Measurements from ENCODE around the gene CADM3. TPM values are rescaled to one million over a fixed set of nuclear protein-coding genes. Genes with fewer than 3 reads are reported as not detected.

Gene CADM3
- total and polyA plus RNA-seq, 10 donors = 0.92 to 6.8 (median 4.3) TPM

DNA sequence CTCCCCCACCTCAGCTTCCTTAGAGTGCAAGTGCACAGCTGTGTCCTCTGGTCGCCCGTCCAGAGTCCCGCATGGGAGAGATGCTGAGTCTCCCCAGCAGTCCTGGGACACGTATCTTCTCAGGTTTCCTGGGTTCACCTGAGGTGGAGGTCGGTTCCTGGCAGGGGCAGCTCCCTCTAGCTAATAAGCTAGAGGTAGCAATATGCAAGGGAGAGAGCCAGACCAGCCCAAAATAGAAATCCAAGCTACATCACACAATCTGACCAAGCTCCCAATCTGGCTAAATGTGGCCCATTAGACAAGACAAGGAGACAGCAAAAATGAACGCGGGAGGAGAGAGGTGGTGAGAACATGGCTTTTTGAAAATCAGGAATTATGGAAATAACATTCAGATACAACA is 30.9 kb upstream of the CADM3 start:
- Histone ChIP-seq H3K9me3 (no peaks in the 10 kb centered on the region), H3K27me3 (replicated peaks in 1 of 7) (peaks cover 0 to 30% (median 4%) of the 10 kb centered on the region in 7 donors), H3K4me3 (no peak overlapping the region), H3K27ac (no peak overlapping the region), H3K4me1 (peaks cover 0 to 5% (median 0%) of the 10 kb centered on the region in 6 donors), H3K36me3 (no peaks in the 10 kb centered on the region)
- TF ChIP-seq POLR2AphosphoS5 (IDR thresholded peaks at IDR 0.05) (no peak), POLR2A (IDR thresholded peaks at IDR 0.05) (no peak)
- TF ChIP-seq, protein P1, sequence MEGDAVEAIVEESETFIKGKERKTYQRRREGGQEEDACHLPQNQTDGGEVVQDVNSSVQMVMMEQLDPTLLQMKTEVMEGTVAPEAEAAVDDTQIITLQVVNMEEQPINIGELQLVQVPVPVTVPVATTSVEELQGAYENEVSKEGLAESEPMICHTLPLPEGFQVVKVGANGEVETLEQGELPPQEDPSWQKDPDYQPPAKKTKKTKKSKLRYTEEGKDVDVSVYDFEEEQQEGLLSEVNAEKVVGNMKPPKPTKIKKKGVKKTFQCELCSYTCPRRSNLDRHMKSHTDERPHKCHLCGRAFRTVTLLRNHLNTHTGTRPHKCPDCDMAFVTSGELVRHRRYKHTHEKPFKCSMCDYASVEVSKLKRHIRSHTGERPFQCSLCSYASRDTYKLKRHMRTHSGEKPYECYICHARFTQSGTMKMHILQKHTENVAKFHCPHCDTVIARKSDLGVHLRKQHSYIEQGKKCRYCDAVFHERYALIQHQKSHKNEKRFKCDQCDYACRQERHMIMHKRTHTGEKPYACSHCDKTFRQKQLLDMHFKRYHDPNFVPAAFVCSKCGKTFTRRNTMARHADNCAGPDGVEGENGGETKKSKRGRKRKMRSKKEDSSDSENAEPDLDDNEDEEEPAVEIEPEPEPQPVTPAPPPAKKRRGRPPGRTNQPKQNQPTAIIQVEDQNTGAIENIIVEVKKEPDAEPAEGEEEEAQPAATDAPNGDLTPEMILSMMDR (IDR thresholded peaks at IDR 0.05 in 8 of 11, conservative IDR thresholded peaks at IDR 0.05 in 3 of 11) = no peak
- no peak for DNase-seq
- WGBS, 5 donors = 66 to 78% (median 71%) methylated on average over 7 of the region's 7 CpGs
- intact Hi-C loops (cut with DNase I; ENCODE audit: low total_unique reads) = no loop called here

DNA sequence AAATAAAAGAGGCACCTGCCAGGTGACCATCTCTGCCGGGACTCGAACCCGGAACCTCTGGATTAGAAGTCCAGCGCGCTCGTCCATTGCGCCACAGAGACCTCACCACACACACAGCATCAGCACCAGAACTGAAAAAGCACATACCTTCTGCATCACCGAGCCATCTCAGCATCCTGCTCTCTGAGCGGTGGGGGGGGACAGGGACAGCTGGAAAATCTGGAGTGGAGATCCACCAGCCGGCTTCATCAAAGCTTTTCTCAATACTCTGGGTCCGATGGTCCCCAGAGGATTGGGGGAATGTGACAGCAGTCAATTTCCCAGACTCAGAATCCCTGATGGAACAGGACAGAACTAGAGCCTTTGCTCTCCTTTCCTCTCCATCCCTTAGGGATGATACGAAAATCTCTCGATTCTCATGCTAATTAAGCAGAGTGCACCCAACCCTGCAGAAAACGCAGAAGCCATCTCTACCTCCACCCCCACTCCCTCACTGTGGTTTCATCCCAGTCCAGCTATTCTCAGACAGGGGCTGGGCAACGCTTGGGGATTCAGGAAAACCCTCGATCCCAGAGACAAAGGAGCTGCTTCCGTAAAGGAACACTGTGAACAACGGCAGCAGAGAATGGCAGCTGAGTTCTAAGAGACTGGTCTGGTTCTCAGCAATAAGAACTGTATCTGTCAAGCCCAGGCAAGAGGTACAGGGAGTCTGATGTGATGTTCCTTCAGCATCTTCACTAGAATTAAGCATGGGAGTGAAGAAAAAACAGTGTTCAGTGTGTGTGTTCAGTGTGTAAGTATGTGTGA is 29.6 kb upstream of the CADM3 start:
- no peak for DNase-seq
- WGBS, 5 donors = 32 to 42% (median 36%) methylated on average over 18 of the region's 18 CpGs
- H3K27me3 ChIP-seq (replicated peaks in 1 of 7) = peaks cover 0 to 30% (median 4%) of the 10 kb centered on the region in 7 donors
- peaks cover 0 to 5% (median 0%) of the 10 kb centered on the region in 6 donors for H3K4me1 ChIP-seq
- no peaks in the 10 kb centered on the region for H3K9me3 ChIP-seq
- H3K36me3 ChIP-seq = no peaks in the 10 kb centered on the region
- intact Hi-C loops (cut with DNase I; ENCODE audit: low total_unique reads) = no loop called here
- no peak overlapping the region for H3K4me3 ChIP-seq
- TF ChIP-seq POLR2AphosphoS5 (IDR thresholded peaks at IDR 0.05) (no peak), POLR2A (IDR thresholded peaks at IDR 0.05) (no peak)
- TF ChIP-seq, protein P1 (IDR thresholded peaks at IDR 0.05 in 8 of 11, conservative IDR thresholded peaks at IDR 0.05 in 3 of 11) = no peak
- no peak overlapping the region for H3K27ac ChIP-seq

DNA sequence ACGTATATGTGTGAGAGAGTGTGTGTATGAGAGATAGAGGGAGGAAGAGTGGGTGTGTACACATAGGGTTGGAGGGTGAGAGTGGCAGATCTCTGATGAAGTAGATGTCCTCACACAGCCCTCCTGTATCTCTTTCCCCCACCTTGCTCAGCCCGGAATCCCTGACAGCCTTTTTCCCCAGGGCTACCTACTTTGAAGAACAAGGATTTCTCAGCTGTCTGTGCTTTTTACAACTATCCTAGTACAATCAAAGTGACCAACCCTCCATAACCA is 29.1 kb upstream of the CADM3 start:
- Histone ChIP-seq H3K27me3 (replicated peaks in 1 of 7) (peaks cover 0 to 30% (median 4%) of the 10 kb centered on the region in 7 donors), H3K36me3 (no peaks in the 10 kb centered on the region), H3K27ac (no peak overlapping the region), H3K4me3 (no peak overlapping the region), H3K9me3 (no peaks in the 10 kb centered on the region), H3K4me1 (peaks cover 0 to 5% (median 0%) of the 10 kb centered on the region in 6 donors)
- whole genome bisulfite sequencing, 5 donors = 31 to 50% (median 37%) methylated on average over 2 of the region's 2 CpGs
- intact Hi-C loops (cut with DNase I; ENCODE audit: low total_unique reads) = no loop called here
- no peak for DNase-seq
- TF ChIP-seq POLR2AphosphoS5 (IDR thresholded peaks at IDR 0.05) (no peak), POLR2A (IDR thresholded peaks at IDR 0.05) (no peak)
- TF ChIP-seq, protein P1 (IDR thresholded peaks at IDR 0.05 in 8 of 11, conservative IDR thresholded peaks at IDR 0.05 in 3 of 11) = no peak

DNA sequence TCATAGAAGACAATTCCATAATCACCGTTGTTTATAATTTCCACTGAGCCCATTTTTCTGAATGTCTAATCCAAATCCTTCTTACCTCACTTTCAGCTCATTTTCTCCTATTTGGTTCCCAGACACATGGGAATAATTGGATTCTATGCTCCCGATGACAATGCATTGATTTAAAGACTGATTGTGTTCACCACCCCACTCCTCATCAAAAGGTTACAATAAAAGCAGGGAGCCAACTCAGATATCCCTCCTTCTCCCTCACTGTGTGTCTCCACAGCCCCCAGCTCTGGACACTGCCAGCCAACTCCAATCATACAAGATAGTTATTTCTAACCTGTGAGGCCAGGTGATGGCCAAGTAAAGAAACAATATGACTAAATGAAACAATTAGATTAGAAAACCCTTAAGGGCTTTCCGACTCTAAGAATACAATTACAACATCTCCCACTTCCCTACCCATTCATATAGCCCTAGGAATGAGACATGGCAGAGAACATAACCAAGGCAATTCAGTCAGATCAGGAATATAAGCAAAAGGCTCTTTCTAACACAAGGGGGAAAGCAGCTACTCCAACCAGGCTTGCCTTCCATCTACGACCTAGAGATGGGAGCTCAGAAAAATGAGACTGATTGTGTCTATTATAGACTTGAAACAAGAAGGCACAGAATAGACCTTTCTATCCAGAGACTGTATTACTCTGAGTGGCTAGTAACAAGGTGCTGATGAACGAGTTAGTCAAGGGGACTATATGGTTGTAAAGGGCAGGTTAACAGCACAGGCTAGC is 28.5 kb upstream of the CADM3 start:
- intact Hi-C loops (cut with DNase I; ENCODE audit: low total_unique reads) = no loop called here
- 62 to 68% (median 65%) methylated on average over 5 of the region's 5 CpGs for WGBS, 5 donors
- TF ChIP-seq, protein P1 (IDR thresholded peaks at IDR 0.05 in 8 of 11, conservative IDR thresholded peaks at IDR 0.05 in 3 of 11) = no peak
- TF ChIP-seq POLR2AphosphoS5 (IDR thresholded peaks at IDR 0.05) = no peak
- no peak for TF ChIP-seq POLR2A (IDR thresholded peaks at IDR 0.05)

More for the DNA sequence above, 28.5 kb upstream of the CADM3 start:
- Histone ChIP-seq H3K27ac (no peak overlapping the region), H3K27me3 (replicated peaks in 1 of 7) (peaks cover 0 to 30% (median 4%) of the 10 kb centered on the region in 7 donors), H3K4me3 (no peak overlapping the region), H3K36me3 (no peaks in the 10 kb centered on the region), H3K9me3 (no peaks in the 10 kb centered on the region), H3K4me1 (peaks cover 0 to 5% (median 0%) of the 10 kb centered on the region in 6 donors)
- no peak for DNase-seq
